NOMO-1 treated with dmso at 0.1 percent for 144 hours (cell line): ENCODE data around the gene NEDD4.
"Not testable (repeated sequence)": the region's sequence is repeated elsewhere in the genome, so short reads cannot be mapped to it uniquely, and the experiment has no call there.

Experiments used
- DNase-seq: peaks from one replicate; lab custom pipeline; 2025; ENCODE audit not compliant: unreplicated experiment; lab: John Stamatoyannopoulos, UW

The NEDD4 gene

DNA sequence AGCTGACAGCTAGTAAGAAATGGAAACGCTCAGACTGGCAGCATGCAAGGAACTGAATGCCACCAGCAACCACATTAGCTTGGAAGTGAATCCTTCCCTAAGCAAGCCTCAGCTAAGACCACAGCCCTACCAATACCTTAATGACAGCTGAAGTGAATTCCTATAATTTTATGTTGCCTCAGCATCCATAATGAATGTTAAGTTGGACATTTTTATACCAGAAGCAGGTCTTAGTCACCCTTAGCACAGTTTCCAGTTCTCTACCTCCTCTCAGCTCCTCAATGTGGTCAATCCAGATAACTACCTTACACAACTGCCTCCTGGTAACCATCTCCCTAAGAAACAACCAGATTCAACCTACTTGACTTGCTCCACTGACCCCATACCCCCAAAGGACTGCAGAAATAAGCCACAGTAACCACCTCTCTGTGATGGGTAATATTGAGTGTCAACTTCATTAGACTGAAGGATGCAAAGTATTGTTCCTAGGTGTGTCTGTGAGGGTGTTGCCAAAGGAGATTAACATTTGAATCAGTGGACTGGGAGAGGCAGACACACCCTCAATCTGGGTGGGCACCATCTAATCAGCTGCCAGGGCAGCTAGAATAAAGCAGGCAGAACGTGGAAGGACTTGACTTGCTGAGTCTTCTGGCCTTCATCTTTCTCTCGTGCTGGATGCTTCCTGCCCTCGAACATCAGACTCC, 33.5 kb downstream of the NEDD4 start:
- no peak for DNase-seq

DNA sequence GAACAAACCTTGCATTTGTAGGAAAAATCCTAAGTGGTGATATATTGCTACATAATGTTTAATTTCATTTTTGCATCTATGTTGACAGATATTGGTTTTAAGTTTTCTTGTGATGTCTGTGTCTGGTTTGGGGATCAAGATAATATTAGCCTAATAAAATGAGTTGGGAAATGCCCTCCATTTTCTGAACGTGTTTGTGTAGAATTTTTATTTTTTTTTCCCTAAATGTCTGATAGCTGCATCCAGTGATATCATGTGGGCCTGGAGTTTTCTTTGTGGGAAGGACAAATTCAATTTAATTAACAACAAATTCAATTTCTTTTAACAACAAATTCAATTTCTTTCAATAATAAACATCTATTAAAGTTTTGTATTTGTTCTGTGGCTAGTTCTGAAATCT, 35.1 kb downstream of the NEDD4 start:
- DNase-seq, result no peak

DNA sequence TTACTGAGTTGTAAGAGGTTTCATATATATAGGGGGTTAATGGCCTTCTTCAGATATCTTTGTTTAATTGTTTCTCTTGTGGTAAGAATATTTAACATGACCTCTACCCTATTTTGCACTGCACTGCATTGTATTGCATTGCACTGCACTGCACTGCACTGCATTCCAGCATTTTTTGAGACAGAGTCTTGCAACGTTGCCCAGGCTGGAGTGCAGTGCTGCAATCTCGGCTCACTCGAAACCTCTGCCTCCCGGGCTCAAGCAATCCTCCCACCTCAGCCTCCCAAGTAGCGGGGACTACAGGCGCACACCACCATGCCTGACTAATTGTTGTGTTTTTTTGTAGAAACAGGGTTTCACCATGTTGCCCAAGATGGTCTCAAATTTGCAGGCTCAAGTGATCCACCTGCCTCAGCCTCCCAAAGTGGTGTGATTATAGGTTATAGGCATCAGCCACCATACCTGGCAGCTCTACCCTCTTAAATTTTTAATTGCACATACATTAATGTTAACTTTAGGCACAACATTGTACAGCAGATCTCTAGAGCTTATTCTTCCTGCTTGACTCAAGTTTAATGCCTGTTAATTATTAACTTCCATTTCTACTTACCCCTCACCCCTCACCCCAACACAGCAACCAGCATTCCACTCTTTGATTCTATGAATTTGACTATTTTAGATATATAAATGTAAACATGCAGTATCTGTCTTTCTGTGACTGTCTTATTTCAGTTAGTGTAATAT, 38.4 kb downstream of the NEDD4 start:
- DNase-seq, result no peak

DNA sequence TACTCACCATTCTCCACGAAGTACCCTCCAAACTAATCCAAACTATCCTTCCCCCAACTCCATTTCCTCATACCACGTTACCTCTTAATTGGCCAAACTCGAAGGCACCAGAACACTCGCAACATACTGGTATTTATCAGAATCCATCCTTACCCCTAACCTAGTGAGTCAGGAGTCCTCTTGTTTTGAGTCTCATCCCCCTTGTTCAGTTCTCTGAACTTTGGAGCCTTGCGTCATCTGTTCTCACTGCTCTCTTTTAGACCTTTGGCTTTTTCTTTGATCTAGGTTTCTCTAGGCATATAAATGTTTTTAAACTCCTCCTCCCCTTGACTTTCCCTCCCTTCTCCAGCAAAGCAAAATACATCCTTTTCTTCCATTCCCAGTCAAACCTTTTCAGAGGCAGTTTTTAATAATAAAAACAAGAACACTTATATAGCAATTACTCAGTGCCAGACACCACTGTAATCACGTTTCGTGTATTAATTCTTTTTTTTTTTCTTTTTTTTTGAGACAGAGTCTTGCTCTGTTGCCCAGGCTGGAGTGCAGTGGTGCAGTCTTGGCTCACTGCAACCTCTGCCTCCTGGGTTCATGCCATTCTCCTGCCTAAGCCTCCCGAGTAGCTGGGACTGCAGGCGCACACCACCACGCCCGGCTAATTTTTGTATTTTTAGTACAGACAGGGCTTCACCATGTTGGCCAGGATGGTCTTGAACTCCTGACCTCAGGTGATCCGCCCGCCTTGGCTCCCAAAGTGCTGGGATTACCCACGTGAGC, 40.7 kb downstream of the NEDD4 start:
- not testable (repeated sequence) for DNase-seq

DNA sequence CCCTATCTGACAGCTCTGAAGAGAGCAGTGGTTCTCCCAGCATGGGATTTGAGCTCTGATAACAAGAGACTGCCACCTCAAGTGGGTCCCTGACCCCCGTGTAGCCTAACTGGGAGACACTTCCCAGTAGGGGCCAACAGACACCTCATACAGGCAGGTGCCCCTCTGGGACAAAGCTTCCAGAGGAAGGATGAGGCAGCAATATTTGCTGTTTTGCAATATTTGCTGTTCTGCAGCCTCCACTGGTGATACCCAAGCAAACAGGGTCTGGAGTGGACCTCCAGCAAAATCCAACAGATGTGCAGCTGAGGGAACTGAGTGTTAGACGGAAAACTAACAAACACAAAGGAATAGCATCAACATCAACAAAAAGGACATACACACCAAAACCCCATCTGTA, 48.8 kb downstream of the NEDD4 start:
- DNase-seq, result not testable (repeated sequence)

DNA sequence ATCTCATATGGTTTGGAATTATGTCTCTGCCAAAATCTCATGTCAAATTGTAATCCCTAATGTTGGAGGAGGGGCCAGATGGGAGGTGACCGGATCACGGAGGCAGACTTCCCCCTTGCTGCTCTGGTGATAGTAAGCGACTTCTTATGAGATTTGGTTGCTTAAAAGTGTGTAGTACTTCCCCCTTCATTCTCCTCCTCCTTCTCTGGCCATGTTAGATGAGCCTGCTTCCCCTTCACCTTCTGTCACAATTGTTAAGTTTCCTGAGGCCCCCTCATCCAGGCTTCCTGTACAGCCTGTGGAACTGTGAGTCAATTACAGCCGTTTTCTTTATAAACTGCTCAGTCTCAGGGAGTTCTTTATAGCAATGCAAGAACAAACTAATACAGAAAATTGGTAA, 51.1 kb downstream of the NEDD4 start:
- DNase-seq, result peak; percentile 85

DNA sequence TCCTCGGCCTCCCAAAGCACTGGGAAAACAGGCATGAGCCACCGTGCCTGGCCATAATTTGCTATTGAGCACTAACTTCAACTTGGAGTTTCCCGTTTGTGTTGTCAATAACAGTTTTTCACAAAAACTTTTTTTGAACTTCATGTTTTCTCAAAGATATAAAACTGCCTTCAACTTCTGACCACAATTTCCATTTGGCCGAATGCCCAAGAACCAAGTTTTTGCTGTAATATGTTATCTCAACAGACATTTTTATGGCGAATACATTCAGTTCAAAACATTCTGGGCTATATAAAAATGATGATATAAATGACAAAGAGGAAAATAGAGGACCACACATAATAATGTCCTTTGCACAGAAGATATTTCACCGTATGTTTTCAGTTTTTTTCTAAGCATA, 56.4 kb downstream of the NEDD4 start:
- DNase-seq, result no peak

DNA sequence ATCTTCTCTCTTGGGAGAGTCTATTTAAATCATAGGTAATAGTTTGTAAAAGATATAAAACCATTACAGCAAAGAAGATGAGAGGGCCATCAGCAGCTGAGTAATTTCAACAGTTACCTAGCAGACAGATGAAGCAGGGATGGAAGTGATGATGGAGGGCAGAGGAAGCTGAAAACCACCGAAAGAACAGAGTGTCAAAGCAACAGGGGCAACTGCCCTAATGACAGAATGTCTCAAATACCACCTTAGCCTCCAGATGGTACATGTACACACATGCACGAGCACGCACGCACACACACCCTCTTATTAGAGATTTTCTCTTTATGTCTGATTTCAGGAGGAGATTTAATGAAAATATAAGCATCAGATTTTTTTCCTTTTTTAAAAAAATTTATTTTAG, 64.5 kb downstream of the NEDD4 start:
- no peak for DNase-seq

DNA sequence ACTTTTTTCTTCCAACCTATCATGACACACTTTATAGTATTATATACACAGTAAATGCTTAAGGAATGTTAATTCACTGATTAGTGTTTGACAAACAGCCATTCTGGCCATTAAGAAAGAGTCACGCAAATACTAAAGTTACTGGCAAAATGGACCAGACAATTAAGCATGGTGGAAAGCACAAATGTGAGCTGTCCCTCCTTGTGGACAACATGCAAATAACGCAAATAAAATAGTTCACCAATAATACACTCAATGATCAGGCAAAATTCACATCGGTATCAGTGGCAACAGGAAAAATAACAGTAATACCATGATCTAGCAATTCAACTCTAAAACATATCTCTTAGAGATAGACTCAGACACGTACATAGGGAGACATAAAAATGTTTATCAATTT, 71.7 kb downstream of the NEDD4 start:
- DNase-seq, result no peak

DNA sequence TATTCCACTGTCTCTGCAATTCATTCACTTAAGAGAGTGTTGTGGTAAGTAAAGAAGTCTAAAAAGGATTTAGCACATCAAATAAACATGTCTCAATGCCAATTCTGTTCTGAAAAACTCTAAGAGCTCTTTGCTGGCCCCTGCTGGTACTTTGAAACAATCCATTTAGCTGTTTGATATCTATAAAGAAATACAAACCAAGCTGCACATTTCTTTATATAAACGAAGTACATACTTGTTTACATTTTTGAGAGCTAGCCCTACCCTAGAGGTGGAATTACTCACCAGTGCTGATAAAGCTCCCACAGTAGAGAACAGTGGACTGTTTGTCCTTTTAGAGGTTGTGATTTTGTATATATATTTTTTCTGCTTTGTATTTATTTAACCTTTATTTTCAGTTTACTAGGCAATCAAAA, 75.5 kb downstream of the NEDD4 start:
- DNase-seq, result no peak

DNA sequence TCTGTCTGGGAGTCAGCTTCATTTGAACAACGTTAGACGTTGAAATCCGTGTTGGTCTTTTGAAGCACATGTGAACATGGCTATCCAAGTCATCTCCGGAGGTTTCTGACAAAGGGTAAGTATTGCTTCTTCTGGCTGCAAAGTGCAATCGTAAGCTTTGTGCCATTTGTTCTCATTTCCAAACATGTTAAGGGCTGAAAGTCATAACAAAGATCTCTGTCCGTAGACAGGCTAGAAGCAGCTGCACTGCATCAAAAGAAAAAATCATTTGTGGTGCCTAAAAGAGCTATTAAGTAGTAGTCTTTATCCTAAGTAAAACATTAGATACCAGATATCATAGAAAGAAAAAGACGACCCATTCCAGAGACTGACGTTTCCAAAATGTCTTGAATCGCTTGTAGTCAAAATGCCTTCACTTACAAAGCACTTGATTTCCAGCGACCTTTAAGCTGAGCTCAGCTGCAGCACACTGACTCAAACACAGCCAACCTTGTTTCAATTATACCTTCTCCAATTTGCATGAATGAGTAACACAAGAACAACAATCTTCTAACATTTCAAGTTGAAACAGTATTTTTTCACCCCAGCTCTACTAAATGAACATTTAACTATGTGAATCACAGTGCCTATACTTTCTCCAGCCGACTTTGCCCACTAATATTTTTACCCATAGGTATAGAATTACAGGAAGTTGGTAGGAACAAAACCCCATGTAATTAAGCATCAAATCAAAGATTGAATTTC, 76.6 kb downstream of the NEDD4 start:
- no peak for DNase-seq

DNA sequence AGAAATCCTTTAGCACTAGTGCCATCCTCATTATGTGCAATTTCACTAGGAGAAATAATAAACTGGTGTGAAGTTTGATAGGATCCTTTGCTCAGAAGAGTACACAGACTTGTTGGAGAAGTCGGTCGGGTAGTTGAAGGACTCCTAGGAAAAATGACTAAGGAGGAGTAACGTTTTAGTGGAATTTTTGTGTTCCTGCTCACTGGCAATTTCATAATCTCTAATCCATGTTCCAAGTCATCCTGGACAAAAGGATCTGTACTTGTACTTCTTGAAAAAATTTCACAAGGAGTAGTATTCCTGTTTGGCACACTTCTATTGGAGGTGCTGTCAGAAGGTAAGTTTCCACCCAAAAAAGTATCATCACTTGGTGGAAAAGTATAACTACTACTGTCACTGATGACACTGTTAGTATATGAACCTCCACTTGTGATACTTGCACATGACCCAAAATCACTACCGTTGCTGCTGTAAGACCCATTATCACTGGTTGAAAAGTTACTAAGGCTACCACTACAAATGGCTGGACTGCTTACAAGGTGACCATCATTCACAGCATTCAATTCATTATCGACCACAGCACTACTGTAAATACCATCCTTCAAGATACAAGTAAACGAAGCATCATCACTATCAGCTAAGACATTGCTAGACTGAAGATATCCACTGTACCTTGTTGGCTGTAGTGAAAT, 77.4 kb downstream of the NEDD4 start:
- DNase-seq, result no peak

DNA sequence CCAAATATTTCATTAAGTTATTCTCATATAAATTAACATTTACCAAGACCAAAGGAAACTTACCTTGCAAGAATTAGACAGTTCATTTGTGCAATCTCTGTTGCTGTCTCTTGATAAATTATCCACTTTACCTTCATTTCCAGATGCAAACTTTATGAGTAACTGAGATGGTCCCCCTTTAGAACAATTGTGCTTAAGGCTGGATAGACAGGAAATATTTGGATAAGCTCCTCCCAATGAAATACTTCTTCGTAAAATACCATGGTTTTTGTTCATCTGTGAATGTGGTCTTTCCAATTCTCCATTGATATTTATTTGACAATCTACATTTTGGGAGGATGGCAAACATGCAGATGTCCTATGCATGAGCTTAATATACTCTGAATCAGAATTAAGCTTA, 78.2 kb downstream of the NEDD4 start:
- DNase-seq, result no peak

DNA sequence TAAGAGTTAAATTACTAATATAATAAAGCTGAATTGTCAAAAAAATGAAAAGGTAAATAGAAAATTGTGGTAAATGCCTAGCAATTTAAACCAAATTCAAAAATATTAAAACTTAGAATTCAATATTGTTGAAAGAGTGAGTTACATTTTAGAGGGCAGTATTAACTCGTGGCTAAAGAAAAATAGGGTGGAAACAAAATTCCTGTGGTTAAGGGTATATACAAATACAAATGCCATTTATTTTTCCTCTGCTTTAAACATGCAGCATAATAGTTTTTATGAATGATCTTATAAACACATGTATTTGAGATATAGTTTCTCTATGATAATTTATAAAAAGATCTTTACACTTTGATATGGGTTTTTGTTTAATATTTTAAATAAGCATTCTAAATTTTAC, 79.0 kb downstream of the NEDD4 start:
- no peak for DNase-seq

DNA sequence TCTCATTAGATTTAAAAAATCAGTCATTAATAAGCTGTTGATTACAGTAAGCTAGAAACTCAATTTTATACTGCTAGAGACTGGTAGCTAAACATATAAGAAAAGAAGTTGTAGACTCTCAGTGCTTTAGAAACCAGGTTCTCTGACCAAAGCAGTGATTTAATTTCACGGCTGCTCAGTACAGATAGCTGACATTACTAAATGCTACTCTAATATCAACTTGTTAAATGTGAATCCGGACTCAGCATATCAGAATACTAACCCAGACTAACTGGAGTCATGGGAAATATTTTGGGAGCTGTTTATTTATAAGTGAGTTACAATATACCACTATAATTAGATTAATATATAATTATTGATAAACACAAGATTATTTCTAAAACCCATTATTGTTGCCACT, 80.4 kb downstream of the NEDD4 start:
- no peak for DNase-seq

DNA sequence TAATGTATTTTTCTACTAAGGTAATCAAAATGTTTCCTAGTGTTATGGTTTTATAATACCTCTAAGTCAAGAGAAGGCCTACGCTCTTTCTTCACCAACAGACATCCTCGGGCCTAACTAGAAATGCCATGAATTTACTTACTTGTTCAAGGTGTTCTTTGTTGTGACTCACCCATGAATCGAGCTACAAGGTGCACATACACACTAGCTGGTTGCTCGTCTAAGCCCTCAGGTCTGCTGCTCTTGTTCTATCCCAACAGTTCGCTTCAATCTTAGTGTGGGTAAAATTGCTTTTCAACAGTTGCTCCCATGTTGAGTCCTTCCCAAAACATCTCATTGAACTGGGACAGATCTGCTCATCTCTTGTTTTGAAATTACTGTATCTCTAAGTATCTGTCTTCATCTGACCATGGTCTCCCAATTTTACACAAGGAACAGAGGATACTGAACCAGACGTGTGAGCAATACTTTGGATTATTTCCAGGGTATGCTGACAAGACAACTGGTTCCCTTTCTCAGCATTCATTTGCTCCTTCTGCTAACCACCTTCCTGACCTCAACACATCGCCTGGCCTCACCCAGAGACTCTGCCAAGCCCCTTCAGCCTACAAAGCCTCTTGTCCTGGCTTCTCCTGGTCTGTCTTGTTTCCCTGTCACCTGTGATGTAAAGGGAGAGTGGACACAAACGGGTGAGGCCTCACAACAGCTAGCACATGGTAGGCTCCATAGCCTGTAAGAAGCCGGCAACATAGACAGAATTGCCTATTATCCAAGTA, 84.2 kb downstream of the NEDD4 start:
- no peak for DNase-seq

DNA sequence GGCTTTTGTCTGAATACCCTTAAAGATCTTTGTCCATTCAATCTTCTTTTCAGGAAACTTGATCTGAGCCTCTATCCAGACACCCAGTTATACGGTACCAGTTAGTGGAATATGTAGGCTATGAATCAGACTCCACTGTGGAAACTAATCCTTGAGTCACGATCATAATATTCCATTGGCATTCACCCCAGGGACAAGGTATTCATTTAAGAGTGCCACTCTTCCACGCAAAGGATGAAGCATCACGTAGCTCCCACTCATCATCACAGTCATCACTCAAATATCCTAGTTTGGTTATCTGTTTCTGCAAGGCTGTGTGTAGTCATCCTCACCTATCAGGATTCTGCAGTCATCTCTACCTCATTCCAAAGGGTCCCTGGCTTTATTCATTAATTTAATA, 85.6 kb downstream of the NEDD4 start:
- no peak for DNase-seq

DNA sequence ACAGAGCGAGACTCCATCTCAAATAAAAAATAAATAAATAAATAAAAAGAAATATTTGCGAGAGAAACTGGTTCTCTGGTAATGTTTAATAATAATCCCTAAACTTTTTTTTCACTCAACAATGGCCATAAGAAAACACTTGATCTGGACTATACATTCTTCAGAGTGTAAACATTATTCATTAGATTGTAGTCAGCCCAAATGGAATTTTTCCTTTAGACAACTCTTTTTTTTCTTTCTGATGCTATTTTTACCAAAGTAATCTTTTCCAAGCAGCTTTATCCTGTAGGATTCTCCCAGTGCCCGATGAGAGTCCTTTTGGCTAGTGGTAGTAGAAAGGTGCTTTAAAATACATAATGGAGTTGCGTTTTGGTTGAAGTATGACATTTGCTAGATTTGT, 90.4 kb downstream of the NEDD4 start:
- no peak for DNase-seq

DNA sequence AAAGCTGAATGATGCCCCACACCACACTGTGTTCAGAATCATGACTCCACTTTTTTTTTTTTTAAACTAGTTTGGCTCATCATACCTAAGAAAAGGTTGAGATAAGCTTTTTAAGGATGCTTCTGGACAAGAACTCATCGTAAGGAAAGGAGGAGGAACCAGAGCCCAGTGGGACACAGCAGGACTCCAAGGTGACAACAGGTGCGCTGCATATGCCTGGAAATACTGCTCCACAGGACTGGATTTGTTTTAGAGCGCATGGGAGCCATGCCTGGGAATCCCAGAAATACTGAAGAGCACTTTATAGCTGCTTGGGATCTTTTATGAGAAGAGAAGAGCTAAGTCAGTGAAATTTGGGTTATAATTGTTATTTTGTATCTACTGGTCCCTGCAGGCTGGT, 93.4 kb downstream of the NEDD4 start:
- DNase-seq, result no peak

DNA sequence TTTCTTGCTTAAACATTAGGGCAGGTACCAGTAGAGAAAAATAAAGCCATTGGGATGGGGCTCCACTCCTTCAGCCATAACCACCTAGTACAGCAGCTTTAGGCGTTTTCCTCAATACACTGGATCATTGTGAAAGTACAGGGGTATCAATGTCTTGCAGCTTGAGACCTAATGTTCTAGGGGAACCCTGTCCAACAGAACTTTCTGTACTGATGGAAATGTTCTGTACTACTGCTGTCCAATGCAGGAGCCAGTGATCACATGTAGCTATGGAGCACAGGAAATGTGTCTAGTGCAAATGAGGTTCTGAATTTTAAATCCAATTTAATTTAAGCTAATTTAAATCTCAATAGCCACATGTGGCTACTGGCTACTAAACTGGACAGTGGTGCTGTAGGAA, 93.9 kb downstream of the NEDD4 start:
- no peak for DNase-seq
